Measurements from ENCODE around the gene NTRK1.

- TF ChIP-seq, protein P1, sequence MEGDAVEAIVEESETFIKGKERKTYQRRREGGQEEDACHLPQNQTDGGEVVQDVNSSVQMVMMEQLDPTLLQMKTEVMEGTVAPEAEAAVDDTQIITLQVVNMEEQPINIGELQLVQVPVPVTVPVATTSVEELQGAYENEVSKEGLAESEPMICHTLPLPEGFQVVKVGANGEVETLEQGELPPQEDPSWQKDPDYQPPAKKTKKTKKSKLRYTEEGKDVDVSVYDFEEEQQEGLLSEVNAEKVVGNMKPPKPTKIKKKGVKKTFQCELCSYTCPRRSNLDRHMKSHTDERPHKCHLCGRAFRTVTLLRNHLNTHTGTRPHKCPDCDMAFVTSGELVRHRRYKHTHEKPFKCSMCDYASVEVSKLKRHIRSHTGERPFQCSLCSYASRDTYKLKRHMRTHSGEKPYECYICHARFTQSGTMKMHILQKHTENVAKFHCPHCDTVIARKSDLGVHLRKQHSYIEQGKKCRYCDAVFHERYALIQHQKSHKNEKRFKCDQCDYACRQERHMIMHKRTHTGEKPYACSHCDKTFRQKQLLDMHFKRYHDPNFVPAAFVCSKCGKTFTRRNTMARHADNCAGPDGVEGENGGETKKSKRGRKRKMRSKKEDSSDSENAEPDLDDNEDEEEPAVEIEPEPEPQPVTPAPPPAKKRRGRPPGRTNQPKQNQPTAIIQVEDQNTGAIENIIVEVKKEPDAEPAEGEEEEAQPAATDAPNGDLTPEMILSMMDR (IDR thresholded peaks at IDR 0.05) = peak; percentile 63 to 83 (median 69)
- no peak for TF ChIP-seq POLR2A (IDR thresholded peaks at IDR 0.05)
Measured at GRCh38 chr1:156860113-156860627, 495 bp upstream of the NTRK1 start.

Data from testis (tissue), 2 donors.